ENCODE results near the gene TTC32. TPM values are rescaled to one million over a fixed set of nuclear protein-coding genes. Genes with fewer than 3 reads are reported as not detected.

TTC32 gene
- total and polyA plus RNA-seq, 2 experiments from 2014 or later: 23.0 to 36.3 TPM

GRCh38 chr2:19887510-19887909, 14.3 kb downstream of the TTC32 start:
- no peaks in the 10 kb centered on the region for H3K4me1 ChIP-seq (ENCODE audit: low read depth)
- DNase-seq (ENCODE audit: low read depth in 1 of 2, low spot score in 1 of 2): no peak
- H3K9me3 ChIP-seq (ENCODE audit: low read depth): no peaks in the 10 kb centered on the region
- H3K27me3 ChIP-seq: no peaks in the 10 kb centered on the region
- no peak overlapping the region for H3K4me3 ChIP-seq
- no peaks in the 10 kb centered on the region for H3K36me3 ChIP-seq
- no peak for TF ChIP-seq CTCF (IDR thresholded peaks at IDR 0.05; ENCODE audit: low read depth, low read length)
- H3K27ac ChIP-seq: no peak overlapping the region

- Histone ChIP-seq H3K4me3 (no peak overlapping the region), H3K27me3 (no peaks in the 10 kb centered on the region), H3K36me3 (no peaks in the 10 kb centered on the region), H3K4me1 (ENCODE audit: low read depth) (no peaks in the 10 kb centered on the region), H3K9me3 (ENCODE audit: low read depth) (no peaks in the 10 kb centered on the region), H3K27ac (no peak overlapping the region)
- no peak for DNase-seq (ENCODE audit: low read depth in 1 of 2, low spot score in 1 of 2)
- TF ChIP-seq CTCF (IDR thresholded peaks at IDR 0.05; ENCODE audit: low read depth, low read length): no peak
These were observed 15.5 kb downstream of the TTC32 start for GRCh38 chr2:19886261-19886660.

- no peak overlapping the region for H3K4me3 ChIP-seq
- TF ChIP-seq CTCF (IDR thresholded peaks at IDR 0.05; ENCODE audit: low read depth, low read length): no peak
- H3K27ac ChIP-seq: no peak overlapping the region
- no peaks in the 10 kb centered on the region for H3K36me3 ChIP-seq
- no peak for DNase-seq (ENCODE audit: low read depth in 1 of 2, low spot score in 1 of 2)
- no peaks in the 10 kb centered on the region for H3K9me3 ChIP-seq (ENCODE audit: low read depth)
- no peaks in the 10 kb centered on the region for H3K27me3 ChIP-seq
- no peaks in the 10 kb centered on the region for H3K4me1 ChIP-seq (ENCODE audit: low read depth)
These were observed 16.0 kb downstream of the TTC32 start for GRCh38 chr2:19885791-19886190.

- no peak for TF ChIP-seq CTCF (IDR thresholded peaks at IDR 0.05; ENCODE audit: low read depth, low read length)
- Histone ChIP-seq H3K36me3 (no peaks in the 10 kb centered on the region), H3K9me3 (ENCODE audit: low read depth) (no peaks in the 10 kb centered on the region), H3K4me1 (ENCODE audit: low read depth) (no peaks in the 10 kb centered on the region), H3K27ac (no peak overlapping the region), H3K27me3 (no peaks in the 10 kb centered on the region), H3K4me3 (no peak overlapping the region)
- no peak for DNase-seq (ENCODE audit: low read depth in 1 of 2, low spot score in 1 of 2)
These were observed 17.6 kb downstream of the TTC32 start for GRCh38 chr2:19883971-19884720.

GRCh38 chr2:19883486-19883885, 18.3 kb downstream of the TTC32 start:
- no peak for TF ChIP-seq CTCF (IDR thresholded peaks at IDR 0.05; ENCODE audit: low read depth, low read length)
- Histone ChIP-seq H3K27ac (no peak overlapping the region), H3K4me3 (no peak overlapping the region), H3K36me3 (no peaks in the 10 kb centered on the region), H3K9me3 (ENCODE audit: low read depth) (no peaks in the 10 kb centered on the region), H3K27me3 (no peaks in the 10 kb centered on the region), H3K4me1 (ENCODE audit: low read depth) (no peaks in the 10 kb centered on the region)
- DNase-seq (ENCODE audit: low read depth in 1 of 2, low spot score in 1 of 2): no peak

Data from cardiac muscle cell (in vitro differentiated cells and primary cell).